ENCODE results near the gene IP6K3.

IP6K3 gene

DNA sequence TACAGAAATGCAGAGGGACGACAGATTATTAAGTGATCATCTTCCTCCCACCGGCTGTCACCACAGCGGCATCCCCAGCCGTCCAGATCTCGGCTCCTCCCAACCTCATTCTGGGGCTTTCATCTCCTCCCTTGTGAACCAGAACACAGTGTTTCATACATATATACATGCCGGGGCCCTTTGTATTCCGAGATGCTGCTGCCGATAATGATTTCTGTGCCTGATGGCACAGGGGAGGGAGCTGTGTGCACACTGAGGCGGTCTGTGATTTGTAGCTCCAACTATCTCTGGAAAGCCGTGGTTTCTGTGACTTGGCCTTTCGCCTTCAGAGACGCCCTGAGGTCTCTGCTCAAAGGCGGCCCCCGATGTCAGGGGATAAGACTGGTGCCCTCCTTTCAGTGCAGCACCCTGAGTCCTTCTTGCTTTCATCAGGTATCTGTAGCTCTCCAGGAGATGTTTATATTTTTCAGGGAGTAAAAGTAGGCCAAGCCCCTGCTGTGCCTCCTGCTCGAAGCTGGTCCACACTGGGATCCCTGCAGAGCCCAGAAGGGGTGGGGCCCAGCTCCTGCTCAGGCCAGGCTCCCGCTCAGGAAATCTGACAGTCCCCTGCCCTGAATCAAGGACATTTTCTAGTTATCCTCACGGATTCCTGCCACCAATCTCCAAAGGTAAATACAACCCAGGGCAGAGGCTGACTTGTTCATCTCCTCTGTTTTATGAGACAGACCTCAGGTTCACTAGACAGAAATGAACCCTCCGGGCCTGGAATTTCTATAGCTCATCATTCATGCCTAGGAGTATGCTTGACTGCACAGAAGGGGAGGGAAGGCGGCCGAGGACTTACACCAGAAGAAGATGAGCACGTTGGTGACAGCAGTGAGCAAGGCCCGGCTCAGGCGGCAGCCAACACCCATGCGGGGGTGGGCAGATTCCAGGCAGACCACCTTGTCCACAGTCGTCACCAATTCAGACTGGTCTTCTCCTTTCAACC, 31.0 kb upstream of the IP6K3 start:
- DNase-seq: no peak

DNA sequence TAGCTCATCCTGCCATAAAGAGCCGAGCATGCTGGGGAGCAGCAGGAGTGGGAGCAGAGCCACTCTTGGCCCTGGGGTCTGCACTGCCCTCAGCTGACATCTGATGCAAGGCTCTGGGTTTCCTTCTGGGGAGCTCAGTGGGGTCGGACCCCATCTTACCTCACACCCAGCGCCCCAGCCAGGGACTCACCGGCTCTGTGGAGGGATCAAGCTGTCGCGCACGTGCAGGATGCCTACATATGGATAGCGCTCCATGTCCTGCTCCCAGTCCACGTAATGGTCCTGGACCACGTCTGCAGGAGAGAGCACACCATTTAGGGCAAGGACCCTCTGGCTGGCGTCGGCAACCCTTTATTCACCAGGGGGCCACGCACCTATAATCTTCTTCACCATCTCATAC, 30.1 kb upstream of the IP6K3 start:
- DNase-seq: no peak

- no peak for DNase-seq
These were observed 29.5 kb upstream of the IP6K3 start for GRCh38 chr6:33776186-33776585.

- no peak for DNase-seq
These were observed 28.1 kb upstream of the IP6K3 start for GRCh38 chr6:33774774-33775173.

GRCh38 chr6:33772902-33773472, 26.3 kb upstream of the IP6K3 start:
- no peak for DNase-seq

DNA sequence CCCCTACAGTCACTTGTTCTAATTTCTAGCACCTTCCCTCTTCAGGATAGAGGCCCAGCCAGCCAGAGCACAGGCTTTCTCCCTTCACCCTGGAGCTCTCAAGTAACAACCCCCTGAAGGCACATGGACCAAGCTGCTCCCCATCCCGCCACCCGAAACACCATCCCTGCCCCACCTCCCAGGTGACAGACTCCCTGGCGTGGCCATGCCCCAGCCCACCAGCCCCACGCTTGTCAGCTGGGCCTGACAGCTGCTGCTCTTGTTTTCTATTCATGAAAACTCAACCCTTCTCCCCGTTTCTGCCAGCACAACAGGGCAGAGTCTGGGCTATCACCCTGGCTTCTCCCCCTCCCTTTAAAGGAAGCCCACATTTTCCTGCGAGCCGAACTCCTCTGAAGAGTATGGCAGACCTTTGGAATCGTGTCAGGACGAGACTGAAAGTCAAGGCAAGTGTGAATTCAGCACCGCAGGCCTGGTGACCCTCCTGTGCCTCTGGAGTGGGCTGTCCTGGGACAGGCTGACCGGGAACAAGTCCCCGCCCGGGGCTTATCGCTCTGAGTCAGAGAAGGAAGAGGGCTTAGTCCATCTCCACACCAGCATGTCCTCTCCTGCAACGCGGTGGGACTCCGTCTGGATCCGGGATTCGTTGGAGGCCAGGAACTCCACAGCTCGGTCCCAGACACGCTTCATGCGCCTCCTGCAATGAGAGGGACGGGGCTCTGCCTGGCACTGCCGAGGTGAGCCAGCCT, 25.6 kb upstream of the IP6K3 start:
- DNase-seq: no peak

DNA sequence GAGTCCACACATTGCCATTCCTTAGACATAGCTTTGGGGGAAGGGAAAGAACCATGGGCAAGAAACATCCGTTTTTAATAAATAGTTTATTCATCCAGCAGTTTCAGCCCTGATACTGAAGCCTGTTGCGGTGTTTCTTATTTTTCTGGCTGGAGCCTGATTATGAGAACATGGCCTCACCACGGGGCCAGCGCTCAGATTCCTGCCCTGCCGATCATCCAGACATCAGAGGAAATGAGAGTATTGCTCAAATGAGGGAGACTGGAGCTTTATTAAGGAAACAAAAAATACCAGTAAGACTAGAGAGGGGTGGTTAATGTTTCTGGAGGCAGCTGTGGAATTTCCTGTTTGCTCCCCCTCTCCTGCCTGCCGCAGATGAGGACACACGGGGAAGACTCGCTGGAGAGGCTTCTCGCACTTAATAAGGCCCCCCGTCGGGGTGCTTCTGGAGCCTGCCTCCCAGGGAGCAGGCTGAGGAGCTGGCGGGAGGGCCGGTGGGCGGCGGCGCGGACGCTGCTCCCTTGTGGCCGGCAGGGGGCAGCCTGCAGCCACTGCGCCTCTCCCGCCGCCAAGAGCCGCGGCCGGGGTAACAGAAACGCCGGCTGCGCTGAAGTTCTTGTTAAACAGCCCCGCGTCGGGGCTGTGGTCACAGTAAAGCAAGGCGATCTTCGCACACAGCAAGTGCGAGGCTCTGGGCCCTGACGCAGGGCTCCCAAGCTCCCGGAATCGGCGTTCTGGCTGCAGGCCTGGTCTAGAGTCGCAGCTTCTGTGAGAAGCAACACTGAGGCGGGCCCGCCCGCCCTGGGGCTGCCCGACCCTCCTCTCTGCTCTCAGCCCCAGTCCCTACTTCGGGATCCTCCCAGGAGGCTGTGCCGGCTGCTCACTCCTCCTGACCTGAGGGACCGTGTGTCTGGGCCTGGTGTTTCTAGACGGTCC, 24.7 kb upstream of the IP6K3 start:
- no peak for DNase-seq

DNA sequence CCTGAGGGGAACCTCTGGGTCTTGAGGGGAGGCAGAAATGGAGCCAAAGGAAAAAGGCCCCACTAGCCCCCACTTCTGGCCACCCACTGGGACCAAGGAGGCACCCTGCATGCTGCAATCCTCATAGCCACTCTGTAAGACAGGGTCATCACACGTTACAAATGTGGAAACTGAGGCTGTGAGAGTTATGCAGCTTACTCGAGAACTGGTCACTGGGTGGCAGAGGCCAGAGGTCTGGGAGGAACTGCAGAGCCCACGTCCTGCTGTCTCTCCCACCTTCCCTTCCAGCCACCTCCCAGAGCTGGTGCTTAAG, 24.1 kb upstream of the IP6K3 start:
- DNase-seq: no peak

DNA sequence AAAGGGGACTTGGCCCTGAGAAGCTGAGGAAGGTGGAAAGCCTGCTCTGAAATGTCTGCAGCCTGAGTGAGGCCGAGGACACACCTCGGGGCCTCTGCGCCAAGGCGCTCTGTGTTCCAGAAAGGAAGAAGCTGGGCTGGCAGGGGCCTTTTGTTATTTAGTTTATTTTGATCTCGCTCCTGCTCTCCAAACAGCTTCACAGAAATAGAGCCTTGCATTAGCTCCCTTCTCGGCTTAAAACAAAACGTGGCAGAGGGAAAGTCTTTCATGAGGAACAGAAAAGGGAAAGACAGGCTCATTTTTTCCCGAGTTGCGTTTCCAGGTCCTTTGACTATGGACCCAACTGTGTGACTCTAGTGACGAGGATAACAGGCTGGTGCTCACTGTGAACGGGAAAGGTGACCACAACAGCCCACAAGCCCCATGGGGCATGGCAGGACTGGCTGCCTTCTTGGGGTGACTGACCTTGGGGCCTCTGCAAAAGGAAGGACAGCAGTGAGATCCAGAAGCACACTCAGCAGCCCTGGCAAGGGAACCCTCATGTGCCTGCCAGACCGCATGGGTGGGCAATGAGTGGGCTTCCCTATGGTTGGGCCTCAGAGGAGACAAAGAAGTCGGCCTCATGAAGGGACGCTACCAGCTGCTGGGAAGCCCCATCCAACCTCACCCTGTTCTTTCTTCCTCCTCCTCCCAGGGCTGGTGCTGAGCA, 23.6 kb upstream of the IP6K3 start:
- DNase-seq: no peak

DNA sequence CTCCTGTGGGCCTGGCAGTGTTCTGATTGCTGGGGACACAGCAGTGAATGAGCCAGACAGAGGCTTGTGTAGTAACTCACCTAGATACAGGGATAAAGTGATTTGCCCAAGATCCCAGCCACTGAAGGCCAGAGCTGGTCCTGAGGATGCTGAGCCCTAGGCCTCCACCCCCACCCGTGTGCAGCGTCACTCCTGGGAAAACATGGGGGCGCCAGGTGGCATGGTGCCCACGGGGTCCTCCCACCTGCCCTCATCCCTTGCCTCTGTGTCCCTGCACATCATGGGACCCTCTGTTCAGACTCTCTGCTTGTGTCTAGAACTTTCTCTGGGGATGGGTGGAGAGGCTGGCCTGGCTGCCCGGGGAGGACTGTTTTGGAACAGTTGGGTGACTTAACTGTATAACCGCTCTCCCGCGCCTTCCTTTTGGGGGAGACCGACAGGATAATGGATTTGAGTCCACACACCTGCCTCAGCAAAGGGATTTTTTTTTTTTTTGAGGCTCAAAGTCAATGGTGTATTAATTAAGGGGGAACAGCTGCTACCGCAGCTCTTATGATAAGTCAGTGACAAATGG, 22.6 kb upstream of the IP6K3 start:
- DNase-seq: no peak

- DNase-seq: peak; percentile 41
These were observed 22.0 kb upstream of the IP6K3 start for GRCh38 chr6:33768644-33769120.

DNA sequence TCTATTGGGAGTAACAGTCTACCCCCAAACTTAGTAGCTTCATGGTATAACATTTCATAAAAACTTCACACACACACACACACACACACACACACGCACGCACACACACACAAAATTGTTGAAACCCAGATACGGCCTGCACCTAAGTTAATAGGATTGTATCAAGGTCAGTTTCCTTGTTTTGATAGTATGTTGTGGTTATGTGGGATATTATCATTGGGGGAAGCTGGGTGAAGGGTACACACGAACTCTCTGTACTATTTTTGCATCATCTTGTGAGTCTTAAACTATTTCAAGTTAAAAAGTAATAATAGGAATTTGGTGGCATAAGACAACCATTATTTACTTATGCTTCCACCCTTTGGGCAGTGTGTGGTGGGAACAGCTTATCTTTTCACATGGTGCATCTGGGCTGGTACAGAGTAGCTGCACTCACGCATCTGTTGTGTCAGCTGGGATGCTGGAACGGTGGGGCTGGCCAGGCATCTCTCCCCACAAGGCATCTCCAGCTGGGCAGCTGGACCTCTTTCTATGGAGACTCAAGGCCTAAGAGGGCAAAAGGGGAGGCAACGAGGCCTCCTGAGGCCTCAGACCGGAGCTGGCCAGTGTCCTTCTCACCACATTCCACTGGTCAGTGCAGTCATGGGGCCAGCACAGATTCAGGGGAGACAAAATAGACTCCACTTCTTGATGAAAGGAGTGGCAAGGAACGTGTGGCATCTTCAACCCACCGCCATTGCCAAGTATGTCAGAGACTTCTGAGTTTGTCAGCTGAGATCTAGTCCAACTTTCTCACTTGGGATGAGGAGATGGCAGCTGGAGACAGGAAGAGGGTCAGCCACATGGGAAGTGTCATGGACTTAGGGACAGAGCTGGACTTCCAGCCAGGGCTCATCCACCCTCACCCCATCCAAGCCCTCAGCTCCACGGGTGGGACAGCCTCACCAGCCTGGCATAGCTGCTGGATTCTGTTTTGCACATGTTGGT, 20.5 kb upstream of the IP6K3 start:
- no peak for DNase-seq

DNA sequence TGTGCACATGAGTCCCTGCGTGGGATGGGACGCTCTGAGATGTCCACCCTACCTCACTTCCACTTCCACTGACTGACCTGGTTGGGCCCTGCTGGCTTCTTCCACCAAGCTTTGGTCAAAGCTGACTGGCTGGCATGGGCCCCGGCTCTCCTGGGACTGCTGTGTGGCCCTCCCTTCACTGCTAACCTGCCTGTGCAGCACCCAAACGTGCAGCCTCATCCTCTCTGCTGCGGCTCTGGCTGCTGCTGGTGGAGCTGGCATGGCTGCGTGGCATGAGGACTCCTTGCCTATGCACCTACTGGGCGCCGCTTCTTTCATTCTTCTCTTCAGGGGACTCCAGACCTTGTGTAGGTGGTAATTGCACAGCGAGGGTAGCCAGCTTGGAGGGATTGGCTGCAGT, 18.7 kb upstream of the IP6K3 start:
- no peak for DNase-seq

DNA sequence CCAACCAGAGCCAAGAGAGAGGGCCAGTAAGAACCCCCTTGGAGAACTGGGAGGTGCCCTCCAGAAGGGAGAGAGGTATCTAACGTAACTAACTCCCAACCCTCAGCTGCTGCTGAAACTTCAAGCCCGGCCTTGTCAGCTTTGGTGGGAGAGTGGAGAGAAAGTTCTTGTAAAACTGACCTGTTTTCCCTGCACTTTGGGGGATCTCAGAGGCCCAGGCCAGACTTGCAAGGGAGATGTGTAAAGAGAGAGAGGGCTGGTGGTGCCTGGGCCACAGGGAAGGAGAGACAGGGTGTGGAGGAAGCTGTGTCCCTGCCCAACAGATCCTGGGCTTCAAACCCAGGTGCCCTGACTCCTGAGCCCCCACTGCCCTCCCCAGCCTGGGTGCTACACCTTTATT, 17.3 kb upstream of the IP6K3 start:
- DNase-seq: no peak

DNA sequence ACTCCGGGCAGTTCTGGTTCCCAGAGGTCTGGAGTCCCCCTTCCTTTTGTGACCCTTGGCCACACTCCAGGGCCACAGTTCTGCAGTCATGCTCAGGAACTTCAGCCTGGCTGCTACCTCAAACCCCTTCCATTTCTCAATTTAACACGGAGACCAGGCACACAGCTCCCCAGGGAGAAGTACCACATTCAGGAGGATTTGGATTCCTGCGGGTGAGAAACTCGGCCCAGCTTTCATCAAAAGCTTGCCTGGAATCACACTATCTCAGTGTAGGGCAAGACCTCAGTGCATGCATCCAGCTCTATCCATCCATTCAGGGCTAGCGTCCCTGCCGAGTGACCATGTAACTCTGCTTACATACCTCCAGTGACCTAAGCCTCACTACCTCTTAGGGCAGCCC, 16.8 kb upstream of the IP6K3 start:
- no peak for DNase-seq

DNA sequence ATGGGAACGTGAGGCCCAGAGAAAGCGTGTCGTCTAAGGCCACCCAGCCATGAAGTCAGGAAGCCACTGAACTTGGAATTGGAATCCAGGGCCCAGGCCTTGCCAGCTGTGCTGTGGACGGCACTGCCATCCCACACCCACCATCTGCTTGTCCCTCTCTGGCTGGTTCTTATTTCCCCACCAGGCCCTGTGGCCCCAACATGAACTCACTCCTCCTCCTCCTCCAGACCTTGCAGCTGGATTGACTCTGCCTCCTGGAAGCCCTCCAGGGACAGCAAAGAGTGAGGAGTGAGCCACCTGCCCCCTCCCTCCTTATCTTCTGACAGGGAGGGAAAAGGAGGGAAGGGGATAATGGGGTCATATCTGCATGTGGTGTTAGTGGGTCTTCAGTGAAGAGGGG, 16.0 kb upstream of the IP6K3 start:
- no peak for DNase-seq

GRCh38 chr6:33761922-33762629, 15.4 kb upstream of the IP6K3 start:
- DNase-seq: no peak

GRCh38 chr6:33761581-33761921, 14.8 kb upstream of the IP6K3 start:
- DNase-seq: no peak

DNA sequence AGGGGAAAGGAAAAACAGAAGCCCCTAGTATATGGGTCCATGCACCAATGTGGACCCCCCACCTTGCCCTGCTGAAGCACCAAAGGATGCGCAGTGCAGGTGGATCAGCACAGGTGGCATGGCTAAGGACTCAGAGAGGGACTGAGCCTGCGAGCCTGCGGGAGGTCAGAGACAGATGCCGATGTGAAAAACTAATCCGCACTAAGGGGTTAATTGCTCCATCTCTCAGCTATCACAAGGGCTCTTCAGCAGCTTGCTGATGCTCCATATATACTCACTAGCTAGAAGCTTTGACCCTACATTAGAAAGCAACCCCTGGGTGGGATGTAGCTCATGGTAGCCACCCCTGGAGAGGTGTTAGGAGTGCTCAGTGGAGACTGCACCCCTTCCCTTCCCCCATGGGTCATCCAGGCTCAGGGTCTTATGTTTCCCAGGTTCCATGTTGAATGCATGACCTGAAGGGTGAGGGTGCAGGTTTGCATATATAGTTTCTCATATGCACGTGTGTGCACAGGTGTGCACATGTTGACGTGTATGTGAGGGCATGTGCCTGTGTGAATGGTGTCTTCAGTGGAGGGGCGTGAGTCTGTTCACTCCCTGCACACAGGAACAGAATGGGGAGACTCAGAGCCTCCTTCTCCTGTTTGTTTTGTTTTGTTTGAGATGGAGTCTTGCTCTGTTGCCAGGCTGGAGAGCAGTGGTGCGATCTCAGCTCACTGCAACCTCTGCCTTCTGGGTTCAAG, 13.4 kb upstream of the IP6K3 start:
- DNase-seq: no peak

Measured in NCI-H1092 (cell line).